WTC11 (cell line): ENCODE results near the gene PTPRT. TPM values are rescaled to one million over a fixed set of nuclear protein-coding genes. Genes with fewer than 3 reads are reported as not detected.

Source experiments
- ATAC-seq: fragments of 200-7000 bp; cut with Tn5 transposase; 2 replicates; pipeline ENCODE4 v1.10.0; 2021; ENCODE audit warnings: mild to moderate bottlenecking, moderate library complexity
- CTCF ChIA-PET: fragments of 300-600 bp; sonication (Branson Sonifier 250); formaldehyde crosslinking; loops from one replicate; lab custom pipeline; 2021; ENCODE audit warnings: antibody characterized with exemption; lab: Charles Lee
- POLR2A ChIA-PET: fragments of 350-600 bp; sonication (Branson Sonifier 250); formaldehyde crosslinking; loops from one replicate; lab custom pipeline; 2021; ENCODE audit warnings: antibody characterized with exemption; lab: Charles Lee
- DNase-seq: peaks from one replicate; pipeline ENCODE4 v3.0.0; 2021; ENCODE audit warnings: low spot score
- H3K27ac Mint-ChIP-seq: 2 replicates; pipeline ENCODE4 v1.8.0; 2021; ENCODE audit warnings: mixed read lengths
- H3K27me3 Mint-ChIP-seq: 2 replicates; pipeline ENCODE4 v1.8.0; 2021; ENCODE audit warnings: low read depth, mild to moderate bottlenecking, moderate library complexity, mixed read lengths
- H3K36me3 Mint-ChIP-seq: 2 replicates; pipeline ENCODE4 v1.8.0; 2021; ENCODE audit warnings: mixed read lengths
- H3K4me1 Mint-ChIP-seq: 2 replicates; pipeline ENCODE4 v1.8.0; 2022; ENCODE audit warnings: mixed read lengths
- H3K4me3 Mint-ChIP-seq: 2 replicates; pipeline ENCODE4 v1.8.0; 2021; ENCODE audit warnings: mild to moderate bottlenecking, moderate library complexity, mixed read lengths
- H3K9me3 Mint-ChIP-seq: 2 replicates; pipeline ENCODE4 v1.8.0; 2021; ENCODE audit warnings: mixed read lengths
- AR ChIP-seq: fragments of 250-450 bp; sonication (Bioruptor Pico); IDR thresholded peaks from 2 replicates; pipeline ENCODE4 v1.9.0; 2021; ENCODE audit warnings: mild to moderate bottlenecking
- CREB1 ChIP-seq: sonication (generic); formaldehyde crosslinking; IDR thresholded peaks from 2 replicates; pipeline ENCODE4 v1.8.0; 2023; ENCODE audit warnings: mild to moderate bottlenecking, missing genetic modification reagents
- E2F1 ChIP-seq: sonication (generic); formaldehyde crosslinking; IDR thresholded peaks from 2 replicates; pipeline ENCODE4 v1.8.0; 2022; ENCODE audit warnings: mild to moderate bottlenecking, missing genetic modification reagents
- ELF4 ChIP-seq: sonication (generic); formaldehyde crosslinking; IDR thresholded peaks from 2 replicates; pipeline ENCODE4 v1.8.1; 2022; ENCODE audit warnings: low read depth, mild to moderate bottlenecking, moderate library complexity, missing genetic modification reagents
- ESRRA ChIP-seq: sonication (generic); formaldehyde crosslinking; IDR thresholded peaks from 2 replicates; pipeline ENCODE4 v1.8.1; 2022; ENCODE audit warnings: mild to moderate bottlenecking, missing genetic modification reagents, borderline replicate concordance
- ETV6 ChIP-seq: sonication (generic); formaldehyde crosslinking; IDR thresholded peaks from 2 replicates; pipeline ENCODE4 v1.8.1; 2022; ENCODE audit warnings: mild to moderate bottlenecking, missing genetic modification reagents
- FOXP1 ChIP-seq: sonication (generic); formaldehyde crosslinking; IDR thresholded peaks from 2 replicates; pipeline ENCODE4 v1.8.0; 2022; ENCODE audit warnings: missing genetic modification reagents, mild to moderate bottlenecking, moderate library complexity, borderline replicate concordance
- FOXP4 ChIP-seq: sonication (generic); formaldehyde crosslinking; IDR thresholded peaks from 2 replicates; pipeline ENCODE4 v1.8.0; 2022; ENCODE audit warnings: mild to moderate bottlenecking, missing genetic modification reagents
- JUN ChIP-seq: sonication (generic); formaldehyde crosslinking; IDR thresholded peaks from 2 replicates; pipeline ENCODE4 v1.8.0; 2023; ENCODE audit warnings: mild to moderate bottlenecking, missing genetic modification reagents
- MYBL2 ChIP-seq: sonication (generic); formaldehyde crosslinking; IDR thresholded peaks from 2 replicates; pipeline ENCODE4 v1.8.1; 2023; ENCODE audit warnings: mild to moderate bottlenecking, moderate library complexity, missing genetic modification reagents
- NFE2L1 ChIP-seq: sonication (generic); formaldehyde crosslinking; IDR thresholded peaks from 2 replicates; pipeline ENCODE4 v1.8.1; 2023; ENCODE audit warnings: missing genetic modification reagents
- NR1H2 ChIP-seq: sonication (generic); formaldehyde crosslinking; IDR thresholded peaks from 2 replicates; pipeline ENCODE4 v1.9.0; 2021; ENCODE audit warnings: mild to moderate bottlenecking, moderate library complexity, missing genetic modification reagents
- SMAD3 ChIP-seq: sonication (generic); formaldehyde crosslinking; IDR thresholded peaks from 2 replicates; pipeline ENCODE4 v1.8.0; 2022; ENCODE audit warnings: missing genetic modification reagents, mild to moderate bottlenecking, borderline replicate concordance
- SP1 ChIP-seq: sonication (generic); formaldehyde crosslinking; conservative IDR thresholded peaks from 2 replicates; pipeline ENCODE4 v1.8.1; 2022; ENCODE audit warnings: missing genetic modification reagents
- TP53 ChIP-seq: sonication (generic); formaldehyde crosslinking; IDR thresholded peaks from 2 replicates; pipeline ENCODE4 v1.8.1; 2023; ENCODE audit warnings: mild to moderate bottlenecking, missing genetic modification reagents
- USF1 ChIP-seq: sonication (generic); formaldehyde crosslinking; IDR thresholded peaks from 2 replicates; pipeline ENCODE4 v1.8.0; 2022; ENCODE audit warnings: mild to moderate bottlenecking, missing genetic modification reagents
- ZNF263 ChIP-seq: sonication (generic); formaldehyde crosslinking; IDR thresholded peaks from 2 replicates; pipeline ENCODE4 v1.8.1; 2022; ENCODE audit warnings: low read depth, mild to moderate bottlenecking, moderate library complexity, missing genetic modification reagents
- ZNF281 ChIP-seq: sonication (generic); formaldehyde crosslinking; IDR thresholded peaks from 2 replicates; pipeline ENCODE4 v1.8.0; 2023; ENCODE audit warnings: mild to moderate bottlenecking, missing genetic modification reagents
- ZNF416 ChIP-seq: fragments of 250-450 bp; sonication (Bioruptor Pico); IDR thresholded peaks from 2 replicates; pipeline ENCODE4 v1.9.0; 2021; ENCODE audit warnings: mild to moderate bottlenecking, inconsistent platforms
- ZNF425 ChIP-seq: fragments of 250-450 bp; sonication (Bioruptor Pico); conservative IDR thresholded peaks from 2 replicates; pipeline ENCODE4 v1.9.0; 2021; ENCODE audit warnings: mild to moderate bottlenecking
- total RNA-seq: library from RNA; stranded (reverse); gene quantifications from 3 replicates; pipeline ENCODE4 v1.2.3, GENCODE V29; 2021

The PTPRT gene
- total RNA-seq, 1 experiment from 2014 or later = 1.1 TPM

GRCh38 chr20:42553374-42553773 is 636.3 kb downstream of the PTPRT start:
- POLR2A ChIA-PET = no interaction called here
- H3K4me1 Mint-ChIP-seq = no peaks in the 10 kb centered on the region
- no peak overlapping the region for H3K4me3 Mint-ChIP-seq
- ATAC-seq = no peak
- CTCF ChIA-PET = no interaction called here
- DNase-seq = no peak
- H3K36me3 Mint-ChIP-seq = no peaks in the 10 kb centered on the region
- no peaks in the 10 kb centered on the region for H3K9me3 Mint-ChIP-seq
- H3K27ac Mint-ChIP-seq = no peak overlapping the region
- TF ChIP-seq FOXP1 (CRISPR knock-in tag) (no peak), NFE2L1 (CRISPR knock-in tag) (no peak)
- TF ChIP-seq, all 79 proteins: peak for 0
- H3K27me3 Mint-ChIP-seq = no peaks in the 10 kb centered on the region; the same call in 1 of the 2 replicates

GRCh38 chr20:42549496-42549895 is 640.2 kb downstream of the PTPRT start:
- POLR2A ChIA-PET = no interaction called here
- no peak overlapping the region for H3K4me3 Mint-ChIP-seq
- TF ChIP-seq ELF4 (CRISPR knock-in tag) = no peak
- no peak for TF ChIP-seq ZNF281 (CRISPR knock-in tag)
- TF ChIP-seq ETV6 (CRISPR knock-in tag) = no peak
- no peak for TF ChIP-seq JUN
- no peak for TF ChIP-seq E2F1 (CRISPR knock-in tag)
- no peak for TF ChIP-seq CREB1 (CRISPR knock-in tag)
- TF ChIP-seq ZNF416 (CRISPR knock-in tag) = no peak
- no peak for TF ChIP-seq USF1 (CRISPR knock-in tag)
- TF ChIP-seq MYBL2 = no peak
- TF ChIP-seq FOXP4 (CRISPR knock-in tag) = no peak
- TF ChIP-seq ZNF263 (CRISPR knock-in tag) = no peak
- no peak for TF ChIP-seq ESRRA (CRISPR knock-in tag)
- DNase-seq = no peak
- no peaks in the 10 kb centered on the region for H3K9me3 Mint-ChIP-seq
- no peak for ATAC-seq
- CTCF ChIA-PET = interaction anchor here (0.9 to 2.0 kb wide), 2 partner anchors 19 to 129 kb away, joined by 3 to 5 read pairs; no protein-coding TSS in a partner anchor
- no peak overlapping the region for H3K27ac Mint-ChIP-seq
- H3K4me1 Mint-ChIP-seq = no peaks in the 10 kb centered on the region
- H3K27me3 Mint-ChIP-seq = no peaks in the 10 kb centered on the region
- no peaks in the 10 kb centered on the region for H3K36me3 Mint-ChIP-seq

- Mint-ChIP-seq H3K27ac (no peak overlapping the region), H3K4me1 (no peaks in the 10 kb centered on the region), H3K36me3 (no peaks in the 10 kb centered on the region), H3K4me3 (no peak overlapping the region), H3K27me3 (no peaks in the 10 kb centered on the region), H3K9me3 (no peaks in the 10 kb centered on the region)
- POLR2A ChIA-PET = no interaction called here
- ATAC-seq = no peak
- CTCF ChIA-PET = no interaction called here
- DNase-seq = no peak
- no peak for TF ChIP-seq AR
- TF ChIP-seq NR1H2 (CRISPR knock-in tag) = no peak
- no peak for TF ChIP-seq CREB1 (CRISPR knock-in tag)
- TF ChIP-seq E2F1 (CRISPR knock-in tag) = no peak
- no peak for TF ChIP-seq FOXP1 (CRISPR knock-in tag)
- no peak for TF ChIP-seq ZNF425 (CRISPR knock-in tag)
- TF ChIP-seq SMAD3 (CRISPR knock-in tag) = no peak
- no peak for TF ChIP-seq ZNF263 (CRISPR knock-in tag)
- no peak for TF ChIP-seq TP53 (CRISPR knock-in tag)
- TF ChIP-seq SP1 = no peak
These were observed 644.8 kb downstream of the PTPRT start for GRCh38 chr20:42544926-42545325.
